GF-D8 (cell line): Measurements from ENCODE around the gene DCAF11.

Experiments
- DNase-seq: peaks from one replicate; lab custom pipeline; 2025; lab: John Stamatoyannopoulos, UW

The DCAF11 gene

GRCh38 chr14:24139272-24139934 lies 24.8 kb downstream of the DCAF11 start:
- DNase-seq, result no peak

- peak; percentile 98 for DNase-seq
Observed at GRCh38 chr14:24141097-24141880, 26.7 kb downstream of the DCAF11 start, which contains the start of gene EMC9. EMC9 (minus strand) TSS chr14:24141591; CDS start chr14:24141304, 287 bp downstream.

- no peak for DNase-seq
Observed at GRCh38 chr14:24143511-24143910, 28.9 kb downstream of the DCAF11 start.

- no peak for DNase-seq
Observed at GRCh38 chr14:24144451-24144850, 29.9 kb downstream of the DCAF11 start.

DNA sequence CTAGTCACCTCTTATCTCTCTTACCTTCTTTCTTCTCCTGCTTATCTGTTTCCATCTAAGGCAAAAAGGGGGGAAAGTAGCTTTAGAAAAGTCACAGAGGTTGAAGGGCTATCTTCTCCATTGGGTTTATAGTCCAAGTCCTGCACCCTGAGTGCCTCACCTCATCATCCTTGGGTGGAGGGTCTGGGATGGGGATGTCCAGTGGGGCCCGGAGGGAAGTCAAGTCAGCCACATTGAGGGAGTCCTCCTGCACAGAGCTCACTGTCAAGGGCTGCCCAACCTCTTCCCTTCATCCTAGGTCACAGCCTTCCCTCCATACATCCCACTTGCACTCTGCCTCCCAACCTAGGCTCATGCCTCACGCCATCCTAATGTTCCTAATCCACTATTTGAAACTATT lies 30.6 kb downstream of the DCAF11 start:
- no peak for DNase-seq

- no peak for DNase-seq
Observed at GRCh38 chr14:24145690-24146452, 31.3 kb downstream of the DCAF11 start.

DNA sequence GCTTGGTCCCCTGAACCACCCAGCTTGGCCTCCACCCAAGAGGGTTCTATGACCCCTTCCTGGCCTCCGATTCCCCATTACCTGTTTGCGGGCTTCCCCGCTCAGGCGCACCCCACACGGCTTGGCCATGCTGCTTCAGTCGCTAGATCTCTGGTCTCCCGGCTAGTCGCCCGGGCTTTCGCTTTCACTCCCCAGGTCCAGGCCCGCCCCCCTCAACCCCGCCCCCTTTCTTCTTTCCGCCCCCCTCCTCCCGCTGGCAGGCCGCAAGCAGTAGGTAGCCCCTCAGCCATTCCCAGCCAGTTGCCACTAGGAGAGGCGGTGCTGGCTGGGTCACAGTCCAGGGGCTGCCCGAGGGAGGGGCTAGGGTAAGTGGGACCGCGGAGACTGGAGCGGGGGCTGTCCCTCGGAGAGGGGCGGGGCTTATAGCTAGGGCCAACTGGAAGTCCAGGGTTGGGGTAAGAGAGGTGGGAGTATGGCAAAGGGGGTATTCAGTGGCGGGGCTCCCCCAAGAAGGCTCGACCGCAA lies 31.9 kb downstream of the DCAF11 start, which contains the start of gene PSME2:
TSS of gene PSME2 (minus strand) at position 158 of the 525 bp plus-strand sequence. CDS start at position 129, 29 bp downstream.
- DNase-seq, result peak; percentile 85

GRCh38 chr14:24146978-24147760 lies 32.6 kb downstream of the DCAF11 start, which contains the start of gene RNF31:
RNF31 (plus strand) TSS chr14:24147498; CDS start chr14:24147699, 201 bp downstream.
- peak; percentile 96 for DNase-seq

DNA sequence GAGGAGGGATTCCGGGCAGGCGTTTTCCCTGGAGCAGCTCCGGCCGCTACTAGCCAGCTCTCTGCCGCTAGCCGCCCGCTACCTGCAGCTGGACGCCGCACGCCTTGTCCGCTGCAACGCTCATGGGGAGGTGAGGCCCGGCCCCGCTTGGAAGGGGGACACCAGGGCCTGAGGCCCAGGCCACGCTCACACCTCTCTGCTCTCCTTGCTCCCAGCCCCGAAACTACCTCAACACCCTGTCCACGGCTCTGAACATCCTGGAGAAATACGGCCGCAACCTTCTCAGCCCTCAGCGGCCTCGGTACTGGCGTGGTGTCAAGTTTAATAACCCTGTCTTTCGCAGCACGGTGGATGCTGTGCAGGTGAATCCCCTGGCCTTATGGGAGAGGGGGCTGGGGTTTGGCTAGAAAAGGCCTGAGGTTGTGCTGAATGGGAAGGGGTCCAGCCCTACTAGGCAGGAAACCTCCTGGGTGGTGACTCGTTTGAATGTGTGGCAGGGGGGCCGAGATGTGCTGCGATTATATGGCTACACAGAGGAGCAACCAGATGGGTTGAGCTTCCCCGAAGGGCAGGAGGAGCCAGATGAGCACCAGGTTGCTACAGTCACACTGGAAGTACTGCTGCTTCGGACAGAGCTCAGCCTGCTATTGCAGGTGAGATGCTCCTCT lies 33.3 kb downstream of the DCAF11 start:
- no peak for DNase-seq

DNA sequence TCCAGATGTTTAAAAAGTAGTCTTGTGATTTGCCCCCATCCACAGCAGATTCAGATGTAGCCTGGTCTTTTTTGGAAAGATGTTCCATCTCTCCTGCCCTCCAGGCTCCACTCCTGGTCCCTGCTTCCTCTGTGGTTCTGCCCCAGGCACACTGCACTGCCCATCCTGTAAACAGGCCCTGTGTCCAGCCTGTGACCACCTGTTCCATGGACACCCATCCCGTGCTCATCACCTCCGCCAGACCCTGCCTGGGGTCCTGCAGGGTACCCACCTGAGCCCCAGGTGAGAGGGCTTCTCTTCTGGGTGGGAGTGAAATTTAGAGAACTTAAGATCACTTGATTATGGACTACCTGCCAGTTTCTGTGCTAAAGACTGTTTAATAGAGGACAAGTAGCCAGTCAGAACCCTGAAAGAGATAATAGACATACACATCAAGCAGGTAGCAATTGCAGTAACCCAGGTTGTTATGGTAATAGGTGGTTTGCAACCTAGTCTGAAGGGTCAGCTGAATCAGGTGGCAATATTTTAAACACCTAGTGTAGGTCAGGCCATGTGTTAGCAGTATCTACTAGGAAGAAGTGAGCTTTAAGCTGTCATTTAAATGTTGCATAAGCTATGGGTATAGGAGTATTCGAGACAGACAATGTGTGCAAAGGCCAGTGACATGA lies 34.9 kb downstream of the DCAF11 start:
- no peak for DNase-seq

DNA sequence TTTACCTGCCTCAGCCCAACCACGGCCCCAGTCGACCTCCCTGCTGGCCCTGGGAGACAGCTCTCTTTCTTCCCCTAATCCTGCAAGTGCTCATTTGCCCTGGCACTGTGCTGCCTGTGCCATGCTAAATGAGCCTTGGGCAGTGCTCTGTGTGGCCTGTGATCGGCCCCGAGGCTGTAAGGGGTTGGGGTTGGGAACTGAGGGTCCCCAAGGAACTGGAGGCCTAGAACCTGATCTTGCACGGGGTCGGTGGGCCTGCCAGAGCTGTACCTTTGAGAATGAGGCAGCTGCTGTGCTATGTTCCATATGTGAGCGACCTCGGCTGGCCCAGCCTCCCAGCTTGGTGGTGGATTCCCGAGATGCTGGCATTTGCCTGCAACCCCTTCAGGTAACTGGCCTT lies 35.5 kb downstream of the DCAF11 start:
- no peak for DNase-seq

DNA sequence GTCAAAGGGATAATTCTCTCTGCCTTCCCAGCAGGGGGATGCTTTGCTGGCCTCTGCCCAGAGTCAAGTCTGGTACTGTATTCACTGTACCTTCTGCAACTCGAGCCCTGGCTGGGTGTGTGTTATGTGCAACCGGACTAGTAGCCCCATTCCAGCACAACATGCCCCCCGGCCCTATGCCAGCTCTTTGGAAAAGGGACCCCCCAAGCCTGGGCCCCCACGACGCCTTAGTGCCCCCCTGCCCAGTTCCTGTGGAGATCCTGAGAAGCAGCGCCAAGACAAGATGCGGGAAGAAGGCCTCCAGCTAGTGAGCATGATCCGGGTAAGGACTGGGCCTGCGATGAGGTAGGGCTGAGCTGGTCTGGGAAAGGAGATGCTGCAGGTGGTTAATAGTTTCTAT lies 36.0 kb downstream of the DCAF11 start:
- no peak for DNase-seq

DNA sequence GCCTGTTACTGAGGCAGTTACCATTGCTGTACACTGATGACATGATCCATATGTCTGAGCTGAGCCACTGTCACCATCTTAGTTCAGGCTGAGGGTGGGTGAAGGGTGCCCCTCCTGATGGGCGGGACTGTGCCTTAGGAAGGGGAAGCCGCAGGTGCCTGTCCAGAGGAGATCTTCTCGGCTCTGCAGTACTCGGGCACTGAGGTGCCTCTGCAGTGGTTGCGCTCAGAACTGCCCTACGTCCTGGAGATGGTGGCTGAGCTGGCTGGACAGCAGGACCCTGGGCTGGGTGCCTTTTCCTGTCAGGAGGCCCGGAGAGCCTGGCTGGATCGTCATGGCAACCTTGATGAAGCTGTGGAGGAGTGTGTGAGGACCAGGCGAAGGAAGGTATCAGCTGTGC lies 36.4 kb downstream of the DCAF11 start:
- DNase-seq, result no peak

DNA sequence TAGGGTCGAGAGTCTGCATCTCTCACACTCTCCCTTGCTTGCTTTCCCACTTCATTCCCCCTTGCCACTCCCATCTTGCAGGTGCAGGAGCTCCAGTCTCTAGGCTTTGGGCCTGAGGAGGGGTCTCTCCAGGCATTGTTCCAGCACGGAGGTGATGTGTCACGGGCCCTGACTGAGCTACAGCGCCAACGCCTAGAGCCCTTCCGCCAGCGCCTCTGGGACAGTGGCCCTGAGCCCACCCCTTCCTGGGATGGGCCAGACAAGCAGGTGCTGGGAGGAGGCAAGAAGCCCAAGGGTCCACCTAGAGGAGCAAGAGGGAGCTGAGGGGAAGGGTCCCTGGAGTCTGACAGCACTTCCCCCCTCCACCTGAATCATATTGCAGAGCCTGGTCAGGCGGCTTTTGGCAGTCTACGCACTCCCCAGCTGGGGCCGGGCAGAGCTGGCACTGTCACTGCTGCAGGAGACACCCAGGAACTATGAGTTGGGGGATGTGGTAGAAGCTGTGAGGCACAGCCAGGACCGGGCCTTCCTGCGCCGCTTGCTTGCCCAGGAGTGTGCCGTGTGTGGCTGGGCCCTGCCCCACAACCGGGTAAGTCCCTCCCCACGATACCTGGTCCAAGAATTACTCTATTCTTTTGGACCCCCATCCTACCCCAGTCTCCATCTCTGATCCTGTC lies 37.0 kb downstream of the DCAF11 start:
- no peak for DNase-seq

- DNase-seq, result no peak
Observed at GRCh38 chr14:24155100-24155499, 40.5 kb downstream of the DCAF11 start.

DNA sequence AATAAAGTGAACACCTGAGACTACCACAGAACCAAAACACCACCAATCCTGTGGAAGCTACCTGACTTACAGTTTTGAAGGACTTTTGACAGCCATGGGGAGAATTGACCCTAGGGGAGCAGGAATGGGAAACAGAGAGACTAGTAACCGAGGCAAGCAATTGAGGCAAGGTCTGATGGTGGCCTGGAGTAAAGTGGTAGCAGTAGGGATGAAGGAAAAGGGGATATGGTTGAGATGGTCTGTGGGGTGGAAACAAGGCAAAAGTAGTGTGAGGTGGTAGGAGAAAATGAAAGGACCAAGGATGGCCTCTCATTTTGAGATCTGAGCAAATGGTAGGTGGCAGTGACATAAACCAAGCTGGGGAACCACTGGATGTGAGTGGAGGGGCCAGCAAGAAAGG lies 42.3 kb downstream of the DCAF11 start:
- DNase-seq, result no peak

- DNase-seq, result no peak
Observed at GRCh38 chr14:24157331-24157730, 42.8 kb downstream of the DCAF11 start.

GRCh38 chr14:24159777-24160498 lies 45.4 kb downstream of the DCAF11 start:
- no peak for DNase-seq

DNA sequence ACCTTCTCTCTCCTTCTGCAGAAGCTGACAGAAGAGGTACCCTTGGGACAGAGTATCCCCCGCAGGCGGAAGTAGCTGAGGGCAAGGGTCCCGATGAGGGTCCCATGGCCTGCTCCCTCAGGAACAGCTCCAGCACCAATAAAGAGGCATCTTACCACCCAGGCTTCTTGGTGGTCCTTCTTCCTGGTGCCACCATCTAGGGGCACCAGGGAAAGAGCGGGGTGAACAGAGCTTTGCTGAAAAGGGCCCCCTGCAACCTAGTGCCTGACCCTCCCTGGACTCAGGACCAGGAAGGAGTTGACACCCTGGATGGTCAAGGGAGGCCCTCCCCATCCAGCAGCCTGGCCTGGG lies 45.9 kb downstream of the DCAF11 start:
- DNase-seq, result no peak
